ENCODE measurements around the gene LINGO3.

DNA sequence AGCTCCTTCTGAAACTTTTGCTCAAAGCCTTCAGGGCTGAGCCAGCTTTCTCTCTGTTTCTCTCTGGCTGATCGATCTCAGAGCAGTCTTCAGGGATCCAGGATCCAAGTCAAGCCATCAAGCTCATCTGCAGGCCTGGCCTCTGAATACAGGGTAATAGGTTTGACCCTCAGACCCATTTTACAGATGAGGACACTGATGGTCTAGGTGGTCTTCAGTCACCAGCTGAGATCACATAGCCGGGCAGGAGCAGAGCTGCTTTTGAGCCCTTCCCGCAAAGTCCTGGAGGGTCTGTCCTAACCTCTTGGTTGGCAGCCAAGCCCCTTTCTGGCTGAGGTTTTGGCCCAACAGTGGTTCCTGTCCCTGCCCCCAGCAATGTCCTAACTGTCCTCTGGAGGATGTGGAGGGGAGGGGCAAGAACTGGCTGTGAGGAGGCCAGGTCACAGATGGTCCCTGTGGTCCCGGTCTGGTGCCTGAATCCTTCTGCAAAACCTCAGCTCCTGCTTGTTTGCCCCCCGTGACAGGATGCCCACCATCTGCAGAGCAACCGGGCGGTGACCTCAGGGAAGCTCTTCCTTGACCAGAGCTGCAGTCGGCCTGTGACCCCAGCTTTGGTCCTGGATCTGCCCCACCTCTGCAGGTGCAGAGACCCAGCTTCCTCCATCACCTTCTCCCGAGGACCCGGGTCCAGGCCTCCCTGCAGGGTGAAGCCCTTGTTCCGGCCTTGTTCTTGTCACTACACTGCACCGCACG lies 20.2 kb downstream of the LINGO3 start:
- no peak for TF ChIP-seq EZH2 (IDR thresholded peaks at IDR 0.05; ENCODE audit: insufficient read depth, poor library complexity, severe bottlenecking)
- TF ChIP-seq EZH2phosphoT487 (IDR thresholded peaks at IDR 0.05; ENCODE audit: insufficient read depth, low read depth): no peak
